ENCODE measurements around the gene STOML1. TPM values are rescaled to one million over a fixed set of nuclear protein-coding genes. Genes with fewer than 3 reads are reported as not detected.

Gene STOML1
- 10 to 100 TPM in 3 of 6 donors, 1 to 10 TPM in 3; 8.6 to 18.4 (median 9.9) TPM for polyA plus RNA-seq (ENCODE audit: low read depth in 6 of 6)

- ATAC-seq (ENCODE audit: low read depth in 2 of 2) = peak; percentile 76 to 83
- H3K4me3 Mint-ChIP-seq = peak within 1 kb of the TSS; percentile 81 to 97 (median 89)
- no peaks in the 10 kb centered on the region for H3K36me3 Mint-ChIP-seq
- H3K4me1 Mint-ChIP-seq = peaks cover 41 to 78% (median 55%) of the 10 kb centered on the region in 3 donors
- no peaks in the 10 kb centered on the region for H3K9me3 Mint-ChIP-seq
- H3K27me3 Mint-ChIP-seq = no peaks in the 10 kb centered on the region
- H3K27ac Mint-ChIP-seq = peak within 1 kb of the TSS; percentile 56 to 92 (median 72)
- DNase-seq = peak; percentile 94
Observed at GRCh38 chr15:73991726-73992593, at the start of gene STOML1. Gene STOML1, minus strand, starts transcription at chr15:73992295. Its CDS starts 72 bp downstream, at chr15:73992223.

- Mint-ChIP-seq H3K4me1 (peaks cover 0 to 19% (median 7%) of the 10 kb centered on the region in 3 donors), H3K4me3 (no peak overlapping the region), H3K27ac (peak overlapping the region in 2 of 6 donors; percentile 57 to 68), H3K27me3 (no peaks in the 10 kb centered on the region), H3K36me3 (peaks cover 0 to 25% of the 10 kb centered on the region in 2 donors), H3K9me3 (no peaks in the 10 kb centered on the region)
- DNase-seq = no peak
- ATAC-seq (ENCODE audit: low read depth in 2 of 2) = no peak
Observed at GRCh38 chr15:74041311-74041756, 49.2 kb upstream of the STOML1 start.

GRCh38 chr15:74040109-74040850 is 48.2 kb upstream of the STOML1 start:
- DNase-seq (no peak), ATAC-seq (ENCODE audit: low read depth in 2 of 2) (no peak)
- no peaks in the 10 kb centered on the region for H3K9me3 Mint-ChIP-seq
- H3K36me3 Mint-ChIP-seq = peaks cover 0 to 36% of the 10 kb centered on the region in 2 donors
- H3K27me3 Mint-ChIP-seq = no peaks in the 10 kb centered on the region
- peaks cover 0 to 23% (median 12%) of the 10 kb centered on the region in 3 donors for H3K4me1 Mint-ChIP-seq
- peak overlapping the region in 1 of 6 donors; percentile 10 for H3K27ac Mint-ChIP-seq
- H3K4me3 Mint-ChIP-seq = no peak overlapping the region

- no peak for ATAC-seq (ENCODE audit: low read depth in 2 of 2)
- no peak for DNase-seq
- peak overlapping the region in 1 of 6 donors; percentile 33 for H3K27ac Mint-ChIP-seq
- peaks cover 0 to 23% (median 12%) of the 10 kb centered on the region in 3 donors for H3K4me1 Mint-ChIP-seq
- H3K4me3 Mint-ChIP-seq = no peak overlapping the region
- peaks cover 0 to 37% of the 10 kb centered on the region in 2 donors for H3K36me3 Mint-ChIP-seq
- no peaks in the 10 kb centered on the region for H3K27me3 Mint-ChIP-seq
- no peaks in the 10 kb centered on the region for H3K9me3 Mint-ChIP-seq
Observed at GRCh38 chr15:74039656-74040010, 47.5 kb upstream of the STOML1 start.

GRCh38 chr15:74038707-74039655 is 46.9 kb upstream of the STOML1 start:
- peaks cover 0 to 37% of the 10 kb centered on the region in 2 donors for H3K36me3 Mint-ChIP-seq
- H3K9me3 Mint-ChIP-seq = no peaks in the 10 kb centered on the region
- no peak overlapping the region for H3K4me3 Mint-ChIP-seq
- DNase-seq = no peak
- no peaks in the 10 kb centered on the region for H3K27me3 Mint-ChIP-seq
- H3K4me1 Mint-ChIP-seq = peaks cover 0 to 23% (median 12%) of the 10 kb centered on the region in 3 donors
- no peak for ATAC-seq (ENCODE audit: low read depth in 2 of 2)
- peak overlapping the region in 3 of 6 donors; percentile 33 to 63 (median 52) for H3K27ac Mint-ChIP-seq

- Mint-ChIP-seq H3K27ac (peak overlapping the region in 2 of 6 donors; percentile 36 to 80), H3K4me1 (peaks cover 0 to 23% (median 12%) of the 10 kb centered on the region in 3 donors), H3K9me3 (no peaks in the 10 kb centered on the region), H3K27me3 (no peaks in the 10 kb centered on the region), H3K36me3 (peaks cover 0 to 37% of the 10 kb centered on the region in 2 donors), H3K4me3 (no peak overlapping the region)
- ATAC-seq (ENCODE audit: low read depth in 2 of 2) = no peak
- no peak for DNase-seq
Observed at GRCh38 chr15:74037171-74038117, 45.3 kb upstream of the STOML1 start.

GRCh38 chr15:74036271-74037170 is 44.4 kb upstream of the STOML1 start:
- peaks cover 0 to 37% of the 10 kb centered on the region in 2 donors for H3K36me3 Mint-ChIP-seq
- DNase-seq = no peak
- H3K9me3 Mint-ChIP-seq = no peaks in the 10 kb centered on the region
- no peak for ATAC-seq (ENCODE audit: low read depth in 2 of 2)
- no peaks in the 10 kb centered on the region for H3K27me3 Mint-ChIP-seq
- H3K27ac Mint-ChIP-seq = peak overlapping the region in 3 of 6 donors; percentile 36 to 91 (median 68)
- H3K4me1 Mint-ChIP-seq = peaks cover 0 to 23% (median 12%) of the 10 kb centered on the region in 3 donors
- H3K4me3 Mint-ChIP-seq = no peak overlapping the region

GRCh38 chr15:74035121-74036017 is 43.3 kb upstream of the STOML1 start:
- H3K27ac Mint-ChIP-seq = peak overlapping the region in 1 of 6 donors; percentile 51
- peaks cover 0 to 37% of the 10 kb centered on the region in 2 donors for H3K36me3 Mint-ChIP-seq
- peaks cover 0 to 23% (median 12%) of the 10 kb centered on the region in 3 donors for H3K4me1 Mint-ChIP-seq
- no peak for ATAC-seq (ENCODE audit: low read depth in 2 of 2)
- no peak for DNase-seq
- H3K9me3 Mint-ChIP-seq = no peaks in the 10 kb centered on the region
- H3K4me3 Mint-ChIP-seq = no peak overlapping the region
- H3K27me3 Mint-ChIP-seq = no peaks in the 10 kb centered on the region

- peaks cover 0 to 37% of the 10 kb centered on the region in 2 donors for H3K36me3 Mint-ChIP-seq
- H3K27ac Mint-ChIP-seq = no peak overlapping the region
- H3K4me3 Mint-ChIP-seq = no peak overlapping the region
- H3K9me3 Mint-ChIP-seq = no peaks in the 10 kb centered on the region
- DNase-seq = no peak
- ATAC-seq (ENCODE audit: low read depth in 2 of 2) = no peak
- H3K4me1 Mint-ChIP-seq = peaks cover 0 to 23% (median 12%) of the 10 kb centered on the region in 3 donors
- H3K27me3 Mint-ChIP-seq = no peaks in the 10 kb centered on the region
Observed at GRCh38 chr15:74034206-74034755, 42.2 kb upstream of the STOML1 start.
